GM21390 (cell line): ENCODE measurements around the gene GRAMD1B.

Experiments used
- ATAC-seq: cut with Tn5 transposase; IDR thresholded peaks from one replicate; pipeline ENCODE4 v1.9.1; 2021; ENCODE audit not compliant: unreplicated experiment

GRAMD1B gene

DNA sequence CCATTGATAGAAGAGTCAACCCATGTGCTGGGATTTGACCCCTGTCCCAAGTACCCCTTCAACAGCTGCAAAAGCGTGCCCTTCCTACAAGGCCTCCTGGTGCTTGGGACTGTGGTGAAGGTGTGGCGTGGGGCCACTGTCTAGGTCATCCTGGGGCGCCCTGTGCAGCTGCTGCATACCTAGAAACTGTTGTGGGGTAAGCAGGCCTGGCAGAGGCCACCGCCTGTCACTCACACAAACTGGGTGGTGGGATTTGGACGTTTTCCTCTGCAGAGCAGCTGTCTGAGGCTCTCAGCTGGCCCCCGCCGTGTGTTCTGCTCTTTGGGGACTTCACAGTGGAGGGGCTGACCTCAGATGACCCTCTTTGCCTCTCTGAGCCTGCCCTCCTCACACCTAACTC is 154.7 kb downstream of the GRAMD1B start:
- no peak for ATAC-seq

DNA sequence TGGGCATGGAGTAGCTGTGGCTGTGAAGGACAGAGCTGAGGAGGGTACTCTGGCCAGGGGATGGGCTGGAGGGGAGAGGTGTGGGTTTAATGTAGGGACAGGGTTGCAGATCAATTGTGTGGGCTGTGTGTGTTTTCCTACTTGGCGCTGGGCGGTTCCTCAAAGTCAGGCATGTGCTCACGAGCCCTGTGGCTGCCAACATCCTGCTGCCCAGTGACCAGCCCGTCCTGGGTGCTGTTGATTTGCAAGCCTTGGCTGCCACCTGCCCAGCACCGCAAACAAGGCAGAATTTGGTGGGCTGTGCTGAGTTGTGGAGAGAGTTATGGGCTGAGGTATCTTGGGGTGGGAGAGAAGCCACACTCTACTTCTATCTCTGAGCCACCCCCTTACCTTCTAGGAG is 155.1 kb downstream of the GRAMD1B start:
- no peak for ATAC-seq

GRCh38 chr11:123585706-123586105 is 155.6 kb downstream of the GRAMD1B start:
- ATAC-seq: no peak

DNA sequence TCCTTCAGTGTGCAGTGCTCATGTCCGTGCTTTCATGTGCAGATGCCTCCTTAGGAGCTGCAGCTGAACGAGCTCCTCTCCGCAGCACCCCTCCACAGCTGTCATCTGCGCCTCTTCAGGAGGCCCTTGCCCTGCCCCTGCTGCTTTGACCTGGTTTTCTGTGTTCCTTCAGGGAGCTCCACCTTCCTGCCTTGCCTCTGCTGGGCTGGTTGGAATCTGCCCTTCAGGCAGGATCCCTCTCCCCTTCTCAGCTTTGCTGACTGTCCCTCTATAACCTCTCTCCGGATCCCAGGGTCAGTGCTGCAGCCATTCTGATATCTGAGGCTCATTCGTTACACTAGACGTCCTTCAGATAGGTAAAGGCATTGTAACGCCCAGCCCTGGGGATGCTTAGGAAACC is 156.5 kb downstream of the GRAMD1B start:
- no peak for ATAC-seq

GRCh38 chr11:123587044-123587443 is 157.0 kb downstream of the GRAMD1B start:
- no peak for ATAC-seq

- ATAC-seq: no peak
Measured at GRCh38 chr11:123587559-123587958, 157.5 kb downstream of the GRAMD1B start.

- ATAC-seq: no peak
Measured at GRCh38 chr11:123588117-123588863, 158.2 kb downstream of the GRAMD1B start.

GRCh38 chr11:123588864-123589262 is 158.8 kb downstream of the GRAMD1B start:
- ATAC-seq: no peak

DNA sequence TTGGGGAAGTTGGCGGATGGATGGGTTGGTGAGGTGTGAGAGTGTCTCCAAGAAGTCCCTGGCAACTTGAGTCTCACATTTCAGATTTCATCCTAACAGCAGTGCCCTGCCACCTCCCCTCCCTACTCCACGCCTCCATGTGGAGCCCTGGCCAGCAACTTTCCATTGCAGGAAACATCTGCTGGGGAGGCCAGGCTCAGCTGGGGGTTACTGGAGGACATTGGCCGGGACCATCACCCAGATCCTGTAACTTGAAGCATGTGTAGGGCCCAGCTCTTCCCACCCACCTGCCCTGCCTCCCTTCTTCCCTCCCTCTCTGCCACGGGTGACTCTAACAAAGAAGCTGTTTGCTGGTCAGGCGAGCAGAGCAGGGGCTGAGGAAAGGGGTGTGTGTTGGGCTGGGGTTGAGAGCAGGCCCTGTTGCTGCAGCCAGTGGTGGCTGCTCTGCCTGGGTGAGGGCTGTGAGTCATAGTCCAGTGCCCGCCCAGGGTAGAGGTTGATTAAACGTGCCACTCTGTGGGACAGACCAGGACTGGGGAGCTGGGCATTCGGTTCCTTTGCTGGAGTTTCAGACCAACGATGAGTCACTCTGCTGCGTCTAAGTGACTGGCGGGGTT is 160.3 kb downstream of the GRAMD1B start:
- no peak for ATAC-seq

DNA sequence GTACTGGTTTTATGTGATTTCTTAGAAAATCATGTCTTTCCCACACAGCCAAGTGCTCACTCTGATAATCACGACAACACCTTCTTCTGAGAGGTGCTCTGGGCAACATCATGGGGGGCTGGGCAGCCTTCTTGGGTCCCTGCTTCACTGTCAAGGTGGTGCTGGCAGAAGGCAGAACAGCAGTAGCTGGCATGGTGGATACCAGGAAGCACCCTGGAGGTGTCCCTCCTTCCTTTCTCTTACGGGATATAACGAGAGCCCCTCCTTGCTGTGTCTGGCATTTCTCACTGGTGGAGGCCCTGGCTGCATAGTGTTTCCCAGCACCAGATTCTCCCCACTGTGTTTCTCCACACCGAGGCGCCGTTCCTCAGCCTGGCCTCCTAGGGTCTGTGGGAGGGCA is 163.5 kb downstream of the GRAMD1B start:
- ATAC-seq: no peak

- ATAC-seq: no peak
Measured at GRCh38 chr11:123594188-123594901, 164.3 kb downstream of the GRAMD1B start.

- no peak for ATAC-seq
Measured at GRCh38 chr11:123594921-123595320, 164.9 kb downstream of the GRAMD1B start.

- ATAC-seq: no peak
Measured at GRCh38 chr11:123597859-123598258, 167.8 kb downstream of the GRAMD1B start.

- ATAC-seq: no peak
Measured at GRCh38 chr11:123601136-123601535, 171.1 kb downstream of the GRAMD1B start.

GRCh38 chr11:123601743-123602142 is 171.7 kb downstream of the GRAMD1B start:
- no peak for ATAC-seq

- no peak for ATAC-seq
Measured at GRCh38 chr11:123603666-123604065, 173.6 kb downstream of the GRAMD1B start.

- no peak for ATAC-seq
Measured at GRCh38 chr11:123607781-123608180, 177.7 kb downstream of the GRAMD1B start.

DNA sequence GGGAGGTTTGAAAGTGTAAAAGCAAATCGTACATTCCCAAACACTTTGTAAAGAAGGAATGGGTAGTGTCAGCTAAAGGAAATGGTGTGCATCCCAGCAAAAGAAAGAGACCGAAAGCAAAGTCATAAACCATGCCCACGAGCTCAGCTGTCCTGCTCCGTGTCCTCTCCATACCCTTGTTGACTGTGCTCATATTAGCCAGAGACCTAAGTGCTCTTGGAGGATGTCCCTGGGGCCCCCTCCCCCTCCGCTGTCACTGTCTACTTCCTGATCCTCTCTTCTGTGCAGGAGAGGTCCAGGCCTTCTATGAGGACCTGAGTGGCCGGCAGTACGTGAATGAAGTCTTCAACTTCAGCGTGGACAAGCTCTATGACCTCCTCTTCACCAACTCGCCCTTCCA is 178.3 kb downstream of the GRAMD1B start:
- no peak for ATAC-seq

- ATAC-seq: no peak
Measured at GRCh38 chr11:123608945-123609344, 178.9 kb downstream of the GRAMD1B start.

DNA sequence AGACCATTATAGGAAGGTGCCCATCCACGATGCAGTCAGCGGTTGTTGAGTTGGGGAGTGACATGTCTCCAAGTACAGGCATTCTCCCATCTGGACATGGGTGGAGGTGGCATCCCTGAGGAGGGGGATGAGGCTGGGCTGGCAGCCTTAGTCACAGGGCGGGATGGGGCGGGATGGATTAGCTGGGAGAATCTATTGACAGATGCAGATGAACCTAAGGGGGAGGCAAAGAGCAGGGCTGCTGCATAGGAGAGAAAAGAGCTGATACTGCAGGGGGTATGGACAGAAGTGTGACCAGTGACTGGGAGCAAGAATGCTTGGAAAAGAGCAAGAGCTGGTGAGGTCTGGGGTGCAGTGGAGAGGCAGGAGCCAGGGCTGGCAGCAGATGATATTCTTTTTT is 181.6 kb downstream of the GRAMD1B start:
- ATAC-seq: no peak

DNA sequence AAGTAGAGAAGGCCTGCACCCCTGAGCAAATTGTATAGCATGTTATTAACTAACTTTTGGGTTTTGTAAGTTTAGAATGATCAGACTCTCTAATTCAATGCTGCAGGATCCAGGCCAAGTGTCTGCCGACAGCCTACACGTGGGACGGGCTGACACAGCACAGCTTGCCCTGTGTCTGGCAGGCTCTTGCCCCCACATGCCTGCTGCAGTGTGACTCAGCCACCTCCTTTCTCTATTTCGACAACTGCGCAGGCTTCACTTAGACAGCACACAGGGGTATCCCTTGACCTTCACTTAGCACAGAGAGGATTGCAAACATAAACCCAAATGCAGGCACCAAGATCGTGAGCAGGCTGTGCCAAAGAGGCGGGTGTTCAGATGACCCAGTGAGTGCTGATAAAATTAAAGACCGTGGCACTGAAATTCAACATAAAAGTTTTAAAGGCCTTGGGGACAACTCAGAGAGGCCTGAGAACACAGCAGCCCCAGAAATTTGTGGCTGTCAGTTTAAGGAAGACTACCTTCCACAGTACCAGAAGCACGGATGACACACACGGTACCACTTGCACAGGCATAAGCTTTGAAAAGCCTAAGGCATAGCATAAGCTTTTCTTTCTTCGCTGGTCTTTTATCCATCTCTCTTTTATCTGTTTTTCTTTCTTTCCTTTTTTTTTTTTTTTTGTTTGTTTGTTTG is 186.6 kb downstream of the GRAMD1B start:
- no peak for ATAC-seq

- no peak for ATAC-seq
Measured at GRCh38 chr11:123622576-123622975, 192.5 kb downstream of the GRAMD1B start.
